22Rv1 (cell line): ENCODE measurements around the gene AGAP1.

Experiments
- ZFX ChIP-seq: fragments of 450-650 bp; IDR thresholded peaks from 2 replicates; pipeline ENCODE4 v1.6.1; 2017; ENCODE audit warnings: antibody characterized with exemption, borderline replicate concordance
- TF ChIP-seq, protein P1 (sequence below): fragments of 450-650 bp; IDR thresholded peaks from 2 replicates; pipeline ENCODE4 v1.5.1; 2017; ENCODE audit warnings: mild to moderate bottlenecking

DNA sequence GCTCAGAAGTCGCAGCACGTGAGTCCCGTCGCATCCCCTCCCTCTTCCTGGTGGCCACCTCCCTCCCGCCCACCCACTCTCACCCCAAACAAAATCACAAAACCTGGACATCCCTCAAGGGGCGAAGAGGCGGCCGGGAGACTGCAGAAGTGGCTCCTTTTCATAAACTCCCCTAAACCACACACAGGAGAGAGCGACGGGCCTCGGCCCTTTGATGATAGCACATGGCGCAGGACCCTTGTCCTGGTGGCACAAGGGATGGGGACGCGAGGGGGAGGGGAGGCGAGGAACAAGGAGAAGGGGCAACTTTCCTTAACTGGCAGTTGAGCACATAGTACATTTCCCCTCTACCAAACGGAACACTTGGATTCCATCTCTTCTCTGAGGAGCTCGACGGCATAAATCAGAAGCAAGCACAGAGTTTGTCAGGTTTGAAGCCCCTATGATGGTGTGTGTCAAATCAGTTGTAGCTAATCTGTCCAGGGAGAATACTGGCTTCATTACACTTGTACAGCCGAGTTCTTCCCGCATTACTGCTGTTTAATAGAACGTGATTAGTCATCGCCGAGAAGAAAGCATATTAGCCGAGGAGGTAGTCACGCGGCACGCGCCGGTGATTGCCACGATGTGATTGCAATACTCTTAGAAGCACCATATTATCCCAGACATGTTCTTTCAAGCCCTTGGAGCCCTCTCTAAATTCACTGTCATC is 630.5 kb downstream of the AGAP1 start:
- no peak for TF ChIP-seq ZFX
- TF ChIP-seq, protein P1, sequence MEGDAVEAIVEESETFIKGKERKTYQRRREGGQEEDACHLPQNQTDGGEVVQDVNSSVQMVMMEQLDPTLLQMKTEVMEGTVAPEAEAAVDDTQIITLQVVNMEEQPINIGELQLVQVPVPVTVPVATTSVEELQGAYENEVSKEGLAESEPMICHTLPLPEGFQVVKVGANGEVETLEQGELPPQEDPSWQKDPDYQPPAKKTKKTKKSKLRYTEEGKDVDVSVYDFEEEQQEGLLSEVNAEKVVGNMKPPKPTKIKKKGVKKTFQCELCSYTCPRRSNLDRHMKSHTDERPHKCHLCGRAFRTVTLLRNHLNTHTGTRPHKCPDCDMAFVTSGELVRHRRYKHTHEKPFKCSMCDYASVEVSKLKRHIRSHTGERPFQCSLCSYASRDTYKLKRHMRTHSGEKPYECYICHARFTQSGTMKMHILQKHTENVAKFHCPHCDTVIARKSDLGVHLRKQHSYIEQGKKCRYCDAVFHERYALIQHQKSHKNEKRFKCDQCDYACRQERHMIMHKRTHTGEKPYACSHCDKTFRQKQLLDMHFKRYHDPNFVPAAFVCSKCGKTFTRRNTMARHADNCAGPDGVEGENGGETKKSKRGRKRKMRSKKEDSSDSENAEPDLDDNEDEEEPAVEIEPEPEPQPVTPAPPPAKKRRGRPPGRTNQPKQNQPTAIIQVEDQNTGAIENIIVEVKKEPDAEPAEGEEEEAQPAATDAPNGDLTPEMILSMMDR = no peak
